GM19035 (cell line): ENCODE data around the gene ESR1.
"Not testable (repeated sequence)": the region's sequence is repeated elsewhere in the genome, so short reads cannot be mapped to it uniquely, and the experiment has no call there.

Experiments
- ATAC-seq: cut with Tn5 transposase; IDR thresholded peaks from one replicate; pipeline ENCODE4 v1.9.1; 2021; ENCODE audit not compliant: unreplicated experiment

Gene ESR1

GRCh38 chr6:151885234-151885633 lies 77.8 kb downstream of the ESR1 start:
- ATAC-seq = no peak

GRCh38 chr6:151891524-151891923 lies 84.0 kb downstream of the ESR1 start:
- ATAC-seq = no peak

DNA sequence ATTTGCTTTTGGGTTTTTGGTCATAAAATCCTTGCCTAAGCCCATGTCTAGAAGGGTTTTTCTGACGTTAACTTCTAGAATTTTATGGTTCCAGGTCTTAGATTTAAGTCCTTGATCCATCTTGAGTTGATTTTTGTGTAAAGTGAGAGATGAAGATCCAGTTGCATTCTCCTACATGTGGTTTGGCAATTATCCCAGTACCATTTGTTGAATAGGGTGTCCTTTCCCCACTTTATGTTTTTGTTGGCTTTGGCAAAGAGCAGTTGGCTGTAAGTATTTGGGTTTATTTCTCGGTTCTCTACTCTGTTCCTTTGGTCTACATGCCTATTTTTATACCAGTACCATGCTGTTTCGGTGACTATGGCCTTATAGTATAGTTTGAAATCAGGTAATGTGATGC lies 86.9 kb downstream of the ESR1 start:
- ATAC-seq = not testable (repeated sequence)

GRCh38 chr6:151899221-151899620 lies 91.7 kb downstream of the ESR1 start:
- ATAC-seq = not testable (repeated sequence)

DNA sequence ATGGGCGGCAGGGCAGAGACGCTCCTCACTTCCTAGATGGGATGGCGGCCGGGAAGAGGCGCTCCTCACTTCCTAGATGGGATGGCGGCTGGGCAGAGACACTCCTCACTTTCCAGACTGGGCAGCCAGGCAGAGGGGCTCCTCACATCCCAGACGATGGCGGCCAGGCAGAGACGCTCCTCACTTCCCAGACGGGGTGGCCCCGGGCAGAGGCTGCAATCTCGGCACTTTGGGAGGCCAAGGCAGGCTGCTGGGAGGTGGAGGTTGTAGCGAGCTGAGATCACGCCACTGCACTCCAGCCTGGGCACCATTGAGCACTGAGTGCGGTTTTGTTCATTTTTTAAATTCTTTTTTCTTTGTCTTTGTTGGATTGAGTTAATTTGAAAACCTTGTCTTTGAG lies 92.3 kb downstream of the ESR1 start:
- not testable (repeated sequence) for ATAC-seq

- no peak for ATAC-seq
These were observed 92.8 kb downstream of the ESR1 start for GRCh38 chr6:151900256-151900655.

DNA sequence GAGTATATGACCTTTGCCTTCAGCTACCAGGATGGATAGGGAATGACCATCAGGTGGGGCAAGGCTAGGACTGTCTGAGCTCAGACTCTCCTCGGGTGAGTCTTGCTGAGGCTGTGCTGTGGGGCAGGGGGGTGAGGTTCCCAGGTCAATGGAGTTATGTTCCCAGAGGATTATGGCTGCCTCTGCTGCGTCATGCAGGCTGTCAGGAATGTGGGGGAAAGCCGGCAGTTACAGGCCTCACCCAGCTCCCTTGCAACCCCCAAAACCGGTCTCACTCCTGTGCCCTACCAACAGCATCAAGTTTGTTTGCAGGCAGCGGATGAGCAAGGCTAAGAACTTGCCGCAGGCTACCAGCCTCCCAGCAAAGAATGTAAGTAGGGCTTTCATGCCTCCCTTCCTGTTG lies 93.5 kb downstream of the ESR1 start:
- ATAC-seq = no peak

- ATAC-seq = no peak
These were observed 97.1 kb downstream of the ESR1 start for GRCh38 chr6:151904631-151905030.

GRCh38 chr6:151905072-151905471 lies 97.6 kb downstream of the ESR1 start:
- no peak for ATAC-seq

GRCh38 chr6:151905854-151906253 lies 98.4 kb downstream of the ESR1 start:
- ATAC-seq = no peak

- no peak for ATAC-seq
These were observed 103.9 kb downstream of the ESR1 start for GRCh38 chr6:151911401-151911800.

GRCh38 chr6:151914484-151914883 lies 107.0 kb downstream of the ESR1 start:
- ATAC-seq = no peak

GRCh38 chr6:151916075-151916474 lies 108.6 kb downstream of the ESR1 start:
- no peak for ATAC-seq

GRCh38 chr6:151916680-151917164 lies 109.2 kb downstream of the ESR1 start:
- no peak for ATAC-seq

DNA sequence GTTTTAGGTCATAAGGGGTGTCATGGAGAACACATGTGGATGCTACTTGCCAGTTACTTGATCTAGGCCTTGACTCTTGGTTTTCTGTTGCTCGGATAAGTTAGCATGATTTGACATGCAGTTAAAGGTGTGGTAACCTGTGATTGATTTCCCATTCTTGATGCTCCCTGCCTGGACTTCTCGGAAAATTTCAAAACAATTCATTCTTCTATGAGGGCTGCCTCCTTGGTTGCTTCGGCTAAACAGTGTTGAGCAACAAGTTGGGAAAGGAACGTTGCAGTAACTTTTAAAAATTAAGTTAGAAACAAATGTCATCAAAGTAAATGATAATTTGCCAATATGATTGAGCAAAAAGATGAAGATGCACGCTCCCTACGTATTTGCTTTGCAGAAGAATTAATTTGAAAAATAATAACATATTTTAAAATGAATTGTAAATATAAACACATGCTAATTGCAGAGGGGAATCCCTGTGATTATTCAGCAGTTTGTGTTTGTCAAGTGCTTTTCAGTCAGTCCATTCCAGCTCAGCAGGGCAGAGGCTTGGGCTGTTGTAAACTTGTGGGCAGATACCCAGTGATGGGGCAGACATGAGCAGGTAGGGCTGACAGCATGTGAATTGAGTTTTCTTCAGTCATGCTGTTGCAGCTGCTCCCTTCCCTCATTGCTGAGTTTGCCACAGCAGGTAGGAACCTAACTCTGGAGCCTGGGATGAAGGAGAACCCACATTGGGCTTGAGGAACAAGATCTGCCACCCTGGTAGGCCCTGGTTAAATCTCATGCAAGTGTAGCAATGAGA lies 110.2 kb downstream of the ESR1 start:
- no peak for ATAC-seq

DNA sequence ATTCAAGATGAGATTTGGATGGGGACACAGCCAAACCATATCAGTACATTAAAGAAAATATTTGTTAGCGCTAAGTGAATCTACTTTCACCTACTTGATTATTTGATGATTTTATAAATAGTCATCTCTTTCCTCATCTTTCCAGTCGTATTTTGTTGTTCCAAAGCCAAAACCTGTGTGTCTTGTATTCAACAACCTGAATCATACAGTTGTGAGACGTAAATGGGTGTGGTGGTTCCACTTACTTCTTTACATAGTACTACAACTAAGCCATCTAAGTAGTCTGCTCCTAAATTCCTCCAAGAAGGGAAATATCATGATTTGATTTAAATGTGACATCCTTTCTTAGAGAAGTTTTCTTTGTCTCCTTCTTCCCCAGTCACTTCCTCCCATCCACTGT lies 132.8 kb downstream of the ESR1 start:
- no peak for ATAC-seq

DNA sequence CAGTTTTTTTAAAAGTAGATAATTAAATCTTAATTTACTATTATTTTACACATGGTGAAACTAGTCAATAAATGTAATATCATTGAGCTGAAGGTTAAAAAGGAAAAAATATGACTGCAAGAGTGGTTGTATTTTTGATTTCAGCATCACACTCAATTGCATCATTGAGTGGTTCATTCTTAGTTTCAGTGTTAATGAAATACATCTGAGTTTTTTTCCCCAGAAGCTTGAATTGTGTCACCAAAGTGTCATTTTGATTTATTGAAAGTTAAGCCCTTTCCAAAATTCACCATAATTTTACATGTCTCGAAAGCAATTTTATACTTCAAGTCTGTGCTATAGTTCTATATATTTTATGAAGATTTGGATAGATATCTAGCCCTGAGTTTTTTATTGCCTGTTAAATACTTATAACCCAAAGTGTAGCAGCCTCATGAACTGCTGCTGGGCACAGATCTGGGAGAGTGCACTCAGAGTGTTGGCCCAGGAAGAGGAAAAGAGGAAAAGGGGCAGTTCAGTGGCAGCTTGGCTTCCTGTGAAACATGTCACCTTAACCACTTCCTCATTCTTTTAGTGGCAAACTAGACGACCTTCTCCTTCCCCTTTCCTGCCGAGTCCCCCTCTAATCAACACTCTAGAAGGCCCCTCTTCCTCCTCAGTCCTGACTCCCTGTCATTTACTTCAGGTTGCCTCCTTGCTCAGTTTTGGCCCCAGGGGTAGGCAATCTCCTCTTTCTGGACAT lies 140.7 kb downstream of the ESR1 start:
- ATAC-seq = no peak

- no peak for ATAC-seq
These were observed 150.8 kb downstream of the ESR1 start for GRCh38 chr6:151958332-151958731.

- ATAC-seq = no peak
These were observed 151.6 kb downstream of the ESR1 start for GRCh38 chr6:151959086-151959485.

- no peak for ATAC-seq
These were observed 154.3 kb downstream of the ESR1 start for GRCh38 chr6:151961809-151962208.

DNA sequence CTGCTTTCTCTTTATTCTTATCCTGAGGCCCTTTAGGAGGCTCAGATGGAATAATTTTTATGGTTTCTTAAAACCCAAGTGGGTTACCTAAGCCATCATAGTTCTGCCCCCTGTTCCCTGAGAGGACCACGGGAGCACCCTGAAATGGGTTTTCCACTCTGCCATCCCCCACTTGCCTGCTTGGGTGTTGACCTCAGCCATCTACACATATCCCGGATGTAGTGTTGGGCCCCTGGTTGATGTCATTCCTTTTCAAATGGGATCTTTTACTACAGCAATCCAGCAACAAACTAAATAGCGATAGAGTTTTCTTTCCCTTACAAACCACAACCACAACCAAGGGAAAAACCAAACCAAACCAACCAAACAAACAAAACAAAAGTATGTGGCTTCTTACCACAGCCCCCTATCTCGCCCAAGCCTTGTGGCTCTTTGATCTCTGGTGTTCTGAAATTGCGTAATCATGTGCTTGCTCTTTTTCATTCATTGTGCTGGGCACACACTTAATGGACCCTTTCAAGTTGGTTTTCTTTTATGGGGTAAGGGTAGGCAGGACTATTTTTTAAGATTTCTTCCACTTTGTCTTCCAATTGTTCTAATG lies 154.9 kb downstream of the ESR1 start:
- no peak for ATAC-seq

- no peak for ATAC-seq
These were observed 155.5 kb downstream of the ESR1 start for GRCh38 chr6:151963001-151963400.
